Stomach (tissue), 19 donors: ENCODE measurements around the gene PRADC1. TPM values are rescaled to one million over a fixed set of nuclear protein-coding genes. Genes with fewer than 3 reads are reported as not detected.

ENCODE experiments used
- DNase-seq, 2 donors: peaks; one replicate each; pipeline versions ENCODE4 v3.0.0 to v3.0.0-alpha.2; 2013 to 2019
- H3K27ac ChIP-seq, 5 donors: fragments of 200-600 bp in 4 of 5; sonication (generic) in 4 of 5; one replicate each; pipeline ENCODE4 v1.5.1; 2013 to 2019; ENCODE audit warnings: mild to moderate bottlenecking in 1 of 5, moderate library complexity in 1 of 5
- H3K27me3 ChIP-seq, 3 donors: fragments of 200-600 bp; sonication (generic); one replicate each; pipeline ENCODE4 v1.5.1; 2017 to 2019; ENCODE audit warnings: mixed run types in 1 of 3
- H3K36me3 ChIP-seq, 4 donors: fragments of 200-600 bp; sonication (generic); 1 replicate in 3 of 4; 2 replicates in 1 of 4; pipeline ENCODE4 v1.5.1; 2016 to 2019
- H3K4me1 ChIP-seq, 4 donors: fragments of 200-600 bp; sonication (generic); one replicate each; pipeline ENCODE4 v1.5.1; 2016 to 2019
- H3K4me3 ChIP-seq, 4 donors: fragments of 200-600 bp; sonication (generic) in 3 of 4; one replicate each; pipeline ENCODE4 v1.5.1; 2016 to 2019; ENCODE audit warnings: mild to moderate bottlenecking in 1 of 4
- H3K9me3 ChIP-seq, 4 donors: fragments of 200-600 bp; sonication (generic); one replicate each; pipeline ENCODE4 v1.5.1; 2016 to 2019
- EP300 ChIP-seq: sonication (generic); formaldehyde crosslinking; IDR thresholded peaks from one replicate; pipeline ENCODE4 v1.6.1; 2017; ENCODE audit warnings: antibody characterized with exemption
- POLR2A ChIP-seq, 4 donors: fragments of 450-650 bp; IDR thresholded peaks; one replicate each; pipeline ENCODE4 v1.6.1; 2016; ENCODE audit warnings: antibody characterized with exemption in 4 of 4, control low read depth in 2 of 4, mild to moderate bottlenecking in 1 of 4, moderate library complexity in 1 of 4
- POLR2AphosphoS5 ChIP-seq, 3 donors: sonication (generic); formaldehyde crosslinking; IDR thresholded peaks; one replicate each; pipeline ENCODE4 v1.6.1; 2016; ENCODE audit warnings: antibody characterized with exemption in 3 of 3
- WGBS, 5 donors: extraction: QIAGEN DNeasy Blood & Tissue Kit in 3 of 5; methylation state at CpG; one replicate each; pipeline versions ENCODE4 v1.1.5 to v1.1.7; 2013 to 2018; 5-methylcytosine and 5-hydroxymethylcytosine counted together
- intact Hi-C: fragments of 100-400 bp; cut with DNase I; formaldehyde crosslinking; loops from one replicate; pipeline ENCODE4 v1.15.1; 2023; ENCODE audit warnings: low total_unique reads
- long read RNA-seq, 10 donors: transcript quantifications; one replicate each; lab custom pipeline, GENCODE V29; 2026
- polyA plus RNA-seq, 3 donors: library from polyadenylated mRNA; stranded (reverse); fragments of 200-250 nt; gene quantifications; one replicate each; pipeline ENCODE4 v1.2.3, GENCODE V29; 2013
- total RNA-seq, 5 donors: library from RNA; depleted of rRNA; stranded (reverse); fragments of >200 nt; gene quantifications; one replicate each; pipeline versions ENCODE4 v1.1.0 to v1.2.3, GENCODE V29; 2014 to 2016
- TF ChIP-seq, protein P1 (sequence below), 7 experiments: fragments of 450-650 bp in 4 of 7; fragments of 200-600 bp in 3 of 7; sonication (generic) in 3 of 7; IDR thresholded peaks; one replicate each; pipeline ENCODE4 v1.5.1; 2016 to 2019; ENCODE audit warnings: antibody characterized with exemption in 7 of 7, control low read depth in 2 of 7, mild to moderate bottlenecking in 1 of 7
- donor health status: healthy with polysubstance abuse.
- donor health status: Bipolar disorder and iron deficiency.
- donor health status: healthy.

Gene PRADC1
- total RNA-seq (100 to 1,000 TPM in 1 of 5 donors, 10 to 100 TPM in 2, 1 to 10 TPM in 2; 7.1 to 123 (median 18.7) TPM), polyA plus RNA-seq (10 to 100 TPM; 21.5 to 45.9 (median 30.1) TPM)
- long read RNA-seq, donor 1, transcript PRADC1-201 (5 exons, 1,083 nt), result major isoform, 7 of 109 reads
- long read RNA-seq, donor 1, partial matches to known transcripts, result 102 of 109 reads
- long read RNA-seq, donor 1, other reads (novel, unspliced or antisense), result 0 of 109 reads
- long read RNA-seq, donor 2, transcript PRADC1-201 (5 exons, 1,083 nt), result major isoform, 5 of 12 reads
- long read RNA-seq, donor 2, partial matches to known transcripts, result 7 of 12 reads
- long read RNA-seq, donor 2, other reads (novel, unspliced or antisense), result 0 of 12 reads
- long read RNA-seq, donor 3, partial matches to known transcripts, result 0 of 3 reads
- long read RNA-seq, donor 3, other reads (novel, unspliced or antisense), result 0 of 3 reads
- long read RNA-seq, donor 4, partial matches to known transcripts, result 0 of 1 reads
- long read RNA-seq, donor 4, other reads (novel, unspliced or antisense), result 0 of 1 reads
- long read RNA-seq, donor 5, transcript PRADC1-201 (5 exons, 1,083 nt), result major isoform, 9 of 106 reads
- long read RNA-seq, donor 5, partial matches to known transcripts, result 62 of 106 reads
- long read RNA-seq, donor 5, other reads (novel, unspliced or antisense), result 34 of 106 reads
- long read RNA-seq, donor 6, result 0 reads
- long read RNA-seq, donor 7, transcript PRADC1-201 (5 exons, 1,083 nt), result major isoform, 16 of 135 reads
- long read RNA-seq, donor 7, partial matches to known transcripts, result 68 of 135 reads
- long read RNA-seq, donor 7, other reads (novel, unspliced or antisense), result 51 of 135 reads
- long read RNA-seq, donor 8, transcript PRADC1-201 (5 exons, 1,083 nt), result major isoform, 8 of 193 reads
- long read RNA-seq, donor 8, partial matches to known transcripts, result 142 of 193 reads
- long read RNA-seq, donor 8, other reads (novel, unspliced or antisense), result 43 of 193 reads
- long read RNA-seq, donor 9, transcript PRADC1-201 (5 exons, 1,083 nt), result major isoform, 9 of 9 reads
- long read RNA-seq, donor 9, partial matches to known transcripts, result 0 of 9 reads
- long read RNA-seq, donor 9, other reads (novel, unspliced or antisense), result 0 of 9 reads
- long read RNA-seq, donor 10, transcript PRADC1-201 (5 exons, 1,083 nt), result major isoform, 5 of 5 reads
- long read RNA-seq, donor 10, partial matches to known transcripts, result 0 of 5 reads
- long read RNA-seq, donor 10, other reads (novel, unspliced or antisense), result 0 of 5 reads

DNA sequence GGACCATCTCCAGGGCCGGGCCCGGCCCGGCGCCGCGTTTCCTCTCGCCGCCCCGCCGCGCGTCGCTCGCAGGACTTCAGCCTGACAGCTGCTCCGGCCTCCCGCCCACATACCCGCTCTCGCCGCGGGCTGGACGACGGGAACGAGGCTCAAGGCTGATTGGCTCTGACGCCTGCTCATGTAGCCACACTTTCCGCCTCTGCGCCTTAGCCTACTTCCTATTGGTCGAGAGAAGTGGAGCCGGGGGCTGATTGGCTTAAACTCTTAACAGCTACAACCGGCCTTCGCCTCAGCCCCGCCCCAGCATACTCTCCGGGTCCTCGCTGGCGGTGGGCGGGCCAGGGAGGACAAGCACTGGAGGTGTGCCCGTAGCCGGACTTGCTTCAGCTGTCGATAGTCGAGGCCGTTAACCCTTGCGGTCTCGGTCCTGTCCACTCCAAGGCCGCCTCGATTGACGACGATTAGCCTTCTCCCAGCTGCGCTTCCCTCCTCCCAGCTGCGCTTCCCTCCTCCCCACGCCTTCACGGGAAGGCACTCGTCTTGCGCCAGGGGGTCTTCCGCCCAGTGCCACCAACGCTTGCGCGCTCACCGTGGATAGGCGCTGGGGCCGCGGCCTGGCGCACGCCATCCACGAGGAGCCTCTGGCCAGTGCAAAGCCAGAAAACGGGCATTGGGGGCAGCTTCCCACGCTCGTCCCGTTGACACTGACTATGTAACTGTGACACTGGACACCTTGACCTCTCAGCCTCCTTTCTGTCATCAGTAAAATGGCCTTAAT is at the start of gene PRADC1:
Gene PRADC1, minus strand, starts transcription at position 86 of the 778 bp plus-strand sequence. Its CDS starts 79 bp downstream, at position 7.
- intact Hi-C loops, result no loop called here
- H3K36me3 ChIP-seq, result peaks cover 11 to 28% (median 19%) of the 10 kb centered on the region in 4 donors
- peak; percentile 17 to 78 (median 73) for TF ChIP-seq POLR2AphosphoS5 (IDR thresholded peaks at IDR 0.05)
- TF ChIP-seq, protein P1, sequence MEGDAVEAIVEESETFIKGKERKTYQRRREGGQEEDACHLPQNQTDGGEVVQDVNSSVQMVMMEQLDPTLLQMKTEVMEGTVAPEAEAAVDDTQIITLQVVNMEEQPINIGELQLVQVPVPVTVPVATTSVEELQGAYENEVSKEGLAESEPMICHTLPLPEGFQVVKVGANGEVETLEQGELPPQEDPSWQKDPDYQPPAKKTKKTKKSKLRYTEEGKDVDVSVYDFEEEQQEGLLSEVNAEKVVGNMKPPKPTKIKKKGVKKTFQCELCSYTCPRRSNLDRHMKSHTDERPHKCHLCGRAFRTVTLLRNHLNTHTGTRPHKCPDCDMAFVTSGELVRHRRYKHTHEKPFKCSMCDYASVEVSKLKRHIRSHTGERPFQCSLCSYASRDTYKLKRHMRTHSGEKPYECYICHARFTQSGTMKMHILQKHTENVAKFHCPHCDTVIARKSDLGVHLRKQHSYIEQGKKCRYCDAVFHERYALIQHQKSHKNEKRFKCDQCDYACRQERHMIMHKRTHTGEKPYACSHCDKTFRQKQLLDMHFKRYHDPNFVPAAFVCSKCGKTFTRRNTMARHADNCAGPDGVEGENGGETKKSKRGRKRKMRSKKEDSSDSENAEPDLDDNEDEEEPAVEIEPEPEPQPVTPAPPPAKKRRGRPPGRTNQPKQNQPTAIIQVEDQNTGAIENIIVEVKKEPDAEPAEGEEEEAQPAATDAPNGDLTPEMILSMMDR (IDR thresholded peaks at IDR 0.05), result no peak
- TF ChIP-seq POLR2A (IDR thresholded peaks at IDR 0.05), result peak in 1 of 4 donors; percentile 10
- H3K9me3 ChIP-seq, result no peaks in the 10 kb centered on the region
- peak; percentile 99 to 100 for DNase-seq
- WGBS, 5 donors, result 0 to 1% (median 0%) methylated on average over 23 to 67 of the region's 67 CpGs
- peaks cover 20 to 49% (median 42%) of the 10 kb centered on the region in 4 donors for H3K4me1 ChIP-seq
- no peaks in the 10 kb centered on the region for H3K27me3 ChIP-seq
- H3K4me3 ChIP-seq, result peak within 1 kb of the TSS; percentile 81 to 85 (median 82)
- peak within 1 kb of the TSS; percentile 72 to 96 (median 92) for H3K27ac ChIP-seq

- Histone ChIP-seq H3K4me1 (peaks cover 14 to 25% (median 23%) of the 10 kb centered on the region in 4 donors), H3K27me3 (peaks cover 0 to 30% (median 9%) of the 10 kb centered on the region in 3 donors), H3K4me3 (no peak overlapping the region), H3K9me3 (no peaks in the 10 kb centered on the region), H3K36me3 (peaks cover 0 to 6% (median 0%) of the 10 kb centered on the region in 4 donors), H3K27ac (no peak overlapping the region)
- no peak for DNase-seq
- intact Hi-C loops, result no loop called here
- no peak for TF ChIP-seq POLR2AphosphoS5 (IDR thresholded peaks at IDR 0.05)
- no peak for TF ChIP-seq EP300
- TF ChIP-seq, protein P1 (IDR thresholded peaks at IDR 0.05), result no peak
- TF ChIP-seq POLR2A (IDR thresholded peaks at IDR 0.05), result no peak
These were observed 48.2 kb upstream of the PRADC1 start for GRCh38 chr2:73281244-73281643.

GRCh38 chr2:73279852-73280251 is 46.8 kb upstream of the PRADC1 start:
- intact Hi-C loops, result no loop called here
- no peak overlapping the region for H3K27ac ChIP-seq
- TF ChIP-seq, protein P1 (IDR thresholded peaks at IDR 0.05), result no peak
- TF ChIP-seq POLR2A (IDR thresholded peaks at IDR 0.05), result no peak
- TF ChIP-seq POLR2AphosphoS5 (IDR thresholded peaks at IDR 0.05), result no peak
- TF ChIP-seq EP300, result no peak
- no peak for DNase-seq
- H3K4me3 ChIP-seq, result no peak overlapping the region
- H3K9me3 ChIP-seq, result no peaks in the 10 kb centered on the region
- H3K36me3 ChIP-seq, result peaks cover 0 to 6% (median 0%) of the 10 kb centered on the region in 4 donors
- H3K4me1 ChIP-seq, result peaks cover 11 to 19% (median 18%) of the 10 kb centered on the region in 4 donors
- 73 to 78% (median 77%) methylated on average over 9 of the region's 9 CpGs for WGBS, 5 donors
- peaks cover 0 to 16% (median 9%) of the 10 kb centered on the region in 3 donors for H3K27me3 ChIP-seq
